GM12892 (cell line): ENCODE results near the gene CIB4.

Experiments
- POLR2A ChIP-seq: IDR thresholded peaks from 2 replicates; pipeline ENCODE4 v1.6.1; 2011; ENCODE audit warnings: low read depth, low read length, control low read depth
- POLR2AphosphoS5 ChIP-seq: IDR thresholded peaks from 2 replicates; pipeline ENCODE4 v1.6.1; 2011; ENCODE audit warnings: low read depth, low read length, control low read depth

DNA sequence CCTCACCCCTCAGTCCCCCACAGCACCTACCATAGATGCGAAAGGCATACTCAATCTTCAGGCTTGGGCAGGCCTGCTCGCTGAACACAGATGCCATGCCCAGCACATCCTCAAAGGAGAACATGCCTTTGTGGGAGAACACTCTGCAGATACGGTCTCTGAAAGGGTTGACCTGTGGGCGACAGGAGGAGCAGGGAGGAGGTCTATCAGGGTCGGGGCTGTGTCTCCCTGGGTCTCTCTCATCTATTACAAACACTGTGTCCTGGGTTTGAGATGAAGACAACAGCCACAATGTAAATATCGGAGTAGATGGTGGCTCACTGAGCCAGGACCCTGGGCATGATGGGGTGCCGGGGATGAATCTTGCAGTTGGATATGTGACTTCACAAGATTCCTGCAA is 46.0 kb downstream of the CIB4 start:
- no peak for TF ChIP-seq POLR2A
- TF ChIP-seq POLR2AphosphoS5, result no peak
